ENCODE results near the gene FGF14.

Gene FGF14

DNA sequence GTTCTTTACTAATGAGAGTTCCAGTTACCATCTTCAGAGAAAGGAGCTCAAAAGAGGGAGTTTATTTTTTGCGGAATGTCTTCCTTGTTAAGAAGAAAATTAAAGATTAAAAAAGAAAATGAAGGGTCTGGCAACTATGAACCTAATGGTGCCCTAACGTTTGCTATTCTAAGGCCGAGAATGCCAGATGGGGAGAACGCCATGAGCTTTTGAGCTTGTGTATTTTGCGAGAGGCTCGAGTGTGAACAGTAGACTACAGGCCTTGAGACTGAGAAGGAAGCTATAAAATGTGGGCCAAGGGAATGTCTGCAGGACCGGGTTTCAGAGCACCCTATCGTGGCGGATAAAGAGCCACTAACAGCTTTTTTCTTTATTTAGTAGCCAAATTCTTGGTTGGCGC is 6.7 kb downstream of the FGF14 start:
- peak overlapping the region; percentile 81 for H3K9ac ChIP-seq (ENCODE audit: low read depth, low read length)
- peaks cover 8% of the 10 kb centered on the region for H3K27me3 ChIP-seq (ENCODE audit: control insufficient read depth, insufficient read depth, low read length)
- H3K9me3 ChIP-seq (replicated peaks; ENCODE audit: low read length): no peaks in the 10 kb centered on the region
- no peaks in the 10 kb centered on the region for H3K36me3 ChIP-seq (ENCODE audit: insufficient read depth, low read length)
- H3K4me2 ChIP-seq (ENCODE audit: low read length): peak overlapping the region; percentile 96
- H3K4me3 ChIP-seq (ENCODE audit: low read length): peak overlapping the region; percentile 78
- peaks cover 20% of the 10 kb centered on the region for H3K4me1 ChIP-seq (ENCODE audit: control insufficient read depth, insufficient read depth, low read length)

DNA sequence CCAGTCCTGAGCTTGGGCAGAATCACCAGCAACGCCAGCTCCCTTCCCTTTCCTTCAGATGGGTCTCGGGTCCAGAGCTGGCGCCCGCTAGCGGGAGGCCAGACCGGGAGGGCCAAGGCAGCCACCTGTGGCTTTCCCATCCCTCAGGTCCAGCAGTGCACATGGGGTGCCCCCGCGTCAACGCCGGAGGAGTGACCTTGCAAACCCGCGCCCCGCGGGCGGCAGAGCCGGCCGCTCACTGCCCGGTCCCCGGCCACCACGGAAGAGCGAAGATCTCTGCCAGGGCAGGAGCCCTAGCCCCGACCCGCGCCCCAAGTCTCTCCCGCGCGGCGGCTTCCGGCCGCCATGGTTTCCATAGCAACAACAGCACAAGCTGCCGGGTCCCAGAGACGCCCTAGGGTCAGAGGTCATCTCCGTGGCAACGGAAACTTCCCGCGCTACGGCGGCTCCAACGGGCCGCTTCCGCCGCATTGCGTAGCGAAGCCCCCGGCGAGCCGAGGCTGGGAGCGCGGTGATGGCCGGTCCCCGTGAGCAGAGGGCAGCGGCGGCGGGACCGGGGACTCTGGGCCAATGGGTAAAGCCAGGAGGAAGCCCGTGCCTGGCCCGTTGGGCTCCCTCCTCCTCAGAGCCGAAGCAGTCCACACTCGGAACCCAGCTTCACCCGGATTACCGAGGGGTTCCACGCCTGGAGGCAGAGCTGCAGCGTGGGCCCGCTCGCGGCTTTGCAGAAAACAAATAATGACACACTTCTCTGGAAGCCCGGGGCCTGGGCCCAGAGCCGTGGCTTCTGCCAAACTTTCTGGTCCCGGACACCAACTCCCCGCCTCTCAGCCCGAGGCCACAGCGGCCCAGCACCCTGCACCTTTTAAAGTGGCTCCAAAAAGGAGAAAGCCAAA is 7.4 kb downstream of the FGF14 start:
- H3K4me1 ChIP-seq (ENCODE audit: control insufficient read depth, insufficient read depth, low read length): peaks cover 15% of the 10 kb centered on the region
- H3K9me3 ChIP-seq (replicated peaks; ENCODE audit: low read length): no peaks in the 10 kb centered on the region
- H3K9ac ChIP-seq (ENCODE audit: low read depth, low read length): peak overlapping the region; percentile 81
- H3K27me3 ChIP-seq (ENCODE audit: control insufficient read depth, insufficient read depth, low read length): peaks cover 3% of the 10 kb centered on the region
- peak overlapping the region; percentile 78 for H3K4me3 ChIP-seq (ENCODE audit: low read length)
- no peaks in the 10 kb centered on the region for H3K36me3 ChIP-seq (ENCODE audit: insufficient read depth, low read length)
- peak overlapping the region; percentile 96 for H3K4me2 ChIP-seq (ENCODE audit: low read length)

DNA sequence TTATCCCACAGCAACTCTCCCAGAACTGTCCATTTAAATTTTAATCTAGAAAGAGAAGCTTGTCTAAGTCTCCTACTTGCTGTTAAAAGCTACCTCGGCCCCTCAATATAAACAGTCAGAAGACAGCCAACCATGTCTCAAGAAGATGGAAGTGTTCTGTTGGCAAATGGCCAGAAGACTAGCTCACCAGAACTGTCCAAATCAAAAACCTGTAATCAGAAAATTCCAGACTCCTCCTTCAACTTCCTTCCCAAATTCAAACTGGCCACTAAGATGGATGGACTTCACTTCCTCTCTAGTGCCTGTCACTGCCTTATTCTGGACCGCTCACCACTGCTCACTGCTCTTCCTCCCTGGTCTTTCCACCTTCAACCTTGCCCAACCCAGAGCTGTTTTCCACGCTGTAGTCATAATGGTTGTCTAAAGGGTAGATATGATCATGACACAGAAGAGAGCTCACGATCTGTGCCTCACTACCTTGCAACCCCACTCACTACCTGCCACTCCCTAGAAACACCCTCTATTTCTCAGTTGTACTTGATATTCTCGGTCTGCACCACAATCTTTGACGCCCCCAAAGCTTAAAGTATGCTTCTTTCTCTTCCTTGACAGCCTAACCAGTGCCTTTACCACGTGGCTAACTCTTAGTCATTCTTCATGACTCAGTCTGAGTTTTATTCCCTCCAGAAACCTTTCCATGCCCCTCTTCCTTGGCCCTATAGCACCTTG is 9.2 kb downstream of the FGF14 start:
- Histone ChIP-seq H3K4me3 (ENCODE audit: low read length) (no peak overlapping the region), H3K4me2 (ENCODE audit: low read length) (no peak overlapping the region), H3K27me3 (ENCODE audit: control insufficient read depth, insufficient read depth, low read length) (no peaks in the 10 kb centered on the region), H3K9ac (ENCODE audit: low read depth, low read length) (no peak overlapping the region), H3K4me1 (ENCODE audit: control insufficient read depth, insufficient read depth, low read length) (peaks cover 15% of the 10 kb centered on the region), H3K36me3 (ENCODE audit: insufficient read depth, low read length) (no peaks in the 10 kb centered on the region), H3K9me3 (replicated peaks; ENCODE audit: low read length) (no peaks in the 10 kb centered on the region)

DNA sequence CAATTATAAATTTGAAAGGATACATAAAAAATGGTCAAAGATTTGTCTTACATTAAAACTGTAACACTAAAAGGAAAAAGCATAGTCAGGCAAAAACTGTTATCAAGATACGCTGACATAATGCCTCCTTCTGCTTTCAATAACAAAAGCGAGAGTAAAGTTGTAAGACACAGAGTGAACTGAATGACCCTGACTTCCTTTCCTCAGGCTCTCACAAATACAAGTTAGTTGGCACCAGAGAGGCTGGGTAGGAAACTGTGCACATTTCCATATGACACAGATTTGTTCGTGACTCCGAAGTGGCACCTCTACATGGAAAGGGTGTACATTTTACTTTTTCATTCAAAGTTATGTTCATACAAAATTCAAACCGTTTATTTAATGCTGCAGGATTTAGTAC is 15.4 kb downstream of the FGF14 start:
- H3K4me2 ChIP-seq (ENCODE audit: low read length): no peak overlapping the region
- no peak overlapping the region for H3K4me3 ChIP-seq (ENCODE audit: low read length)
- no peaks in the 10 kb centered on the region for H3K27me3 ChIP-seq (ENCODE audit: control insufficient read depth, insufficient read depth, low read length)
- H3K9me3 ChIP-seq (replicated peaks; ENCODE audit: low read length): no peaks in the 10 kb centered on the region
- no peaks in the 10 kb centered on the region for H3K4me1 ChIP-seq (ENCODE audit: control insufficient read depth, insufficient read depth, low read length)
- no peaks in the 10 kb centered on the region for H3K36me3 ChIP-seq (ENCODE audit: insufficient read depth, low read length)
- H3K9ac ChIP-seq (ENCODE audit: low read depth, low read length): no peak overlapping the region

DNA sequence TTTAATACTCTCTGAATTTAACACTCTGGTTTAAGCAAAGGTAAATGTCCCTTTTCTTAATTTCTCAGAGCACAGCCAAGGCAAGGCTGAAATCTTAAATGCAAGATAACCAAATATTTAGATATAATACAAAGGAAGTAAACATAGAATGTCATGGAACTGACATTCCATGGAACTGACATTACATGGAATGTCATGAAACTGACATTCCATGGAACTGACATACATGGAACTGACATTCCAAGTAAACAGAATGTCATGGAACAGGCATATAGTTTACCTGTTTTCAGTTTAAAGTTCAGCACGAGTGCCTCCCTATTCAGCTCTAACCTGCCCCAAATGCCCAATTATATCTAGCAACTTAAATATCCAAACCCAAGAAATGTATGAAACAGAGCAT is 21.8 kb downstream of the FGF14 start:
- Histone ChIP-seq H3K9me3 (replicated peaks; ENCODE audit: low read length) (no peaks in the 10 kb centered on the region), H3K4me2 (ENCODE audit: low read length) (no peak overlapping the region), H3K4me3 (ENCODE audit: low read length) (no peak overlapping the region), H3K9ac (ENCODE audit: low read depth, low read length) (no peak overlapping the region), H3K4me1 (ENCODE audit: control insufficient read depth, insufficient read depth, low read length) (no peaks in the 10 kb centered on the region), H3K27me3 (ENCODE audit: control insufficient read depth, insufficient read depth, low read length) (no peaks in the 10 kb centered on the region), H3K36me3 (ENCODE audit: insufficient read depth, low read length) (no peaks in the 10 kb centered on the region)

DNA sequence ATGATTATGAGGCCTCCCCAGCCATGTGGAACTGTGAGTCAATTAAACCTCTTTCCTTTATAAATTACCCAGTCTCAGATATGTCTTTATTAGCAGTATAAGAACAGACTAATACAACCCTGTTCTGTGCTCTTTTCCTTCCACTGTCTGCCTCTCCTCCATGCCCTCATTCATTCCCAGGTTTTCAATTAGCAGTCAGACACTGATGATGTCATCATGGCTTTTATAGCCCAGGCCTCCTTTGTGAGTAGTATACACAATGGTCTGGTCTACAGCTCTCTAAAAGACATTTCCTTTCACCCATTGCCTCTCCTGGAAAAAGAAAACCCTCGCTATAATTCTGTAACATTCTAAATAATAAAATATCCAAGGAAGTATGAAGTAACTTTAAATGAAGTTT is 25.5 kb downstream of the FGF14 start:
- Histone ChIP-seq H3K9me3 (replicated peaks; ENCODE audit: low read length) (no peaks in the 10 kb centered on the region), H3K27me3 (ENCODE audit: control insufficient read depth, insufficient read depth, low read length) (no peaks in the 10 kb centered on the region), H3K9ac (ENCODE audit: low read depth, low read length) (no peak overlapping the region), H3K36me3 (ENCODE audit: insufficient read depth, low read length) (no peaks in the 10 kb centered on the region), H3K4me3 (ENCODE audit: low read length) (no peak overlapping the region), H3K4me1 (ENCODE audit: control insufficient read depth, insufficient read depth, low read length) (no peaks in the 10 kb centered on the region), H3K4me2 (ENCODE audit: low read length) (no peak overlapping the region)

DNA sequence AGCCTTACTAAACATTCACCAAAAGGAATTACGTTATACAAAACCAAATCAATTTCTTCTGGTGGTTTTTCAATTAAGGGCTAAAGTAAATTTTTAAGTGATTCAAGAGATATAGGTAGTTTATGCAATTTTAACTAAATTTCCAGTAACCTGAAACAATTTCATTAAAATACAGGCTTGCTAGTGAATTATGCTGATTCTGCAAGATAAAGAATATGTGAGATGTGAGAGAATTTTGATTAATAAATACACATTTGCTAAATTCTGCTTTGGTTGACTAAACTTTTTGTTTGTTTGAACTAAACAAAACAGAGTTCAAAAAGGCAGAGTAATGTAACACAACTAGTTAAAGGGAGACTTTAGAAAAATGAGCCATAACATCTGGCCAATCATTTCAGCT is 27.1 kb downstream of the FGF14 start:
- no peaks in the 10 kb centered on the region for H3K9me3 ChIP-seq (replicated peaks; ENCODE audit: low read length)
- H3K4me2 ChIP-seq (ENCODE audit: low read length): no peak overlapping the region

DNA sequence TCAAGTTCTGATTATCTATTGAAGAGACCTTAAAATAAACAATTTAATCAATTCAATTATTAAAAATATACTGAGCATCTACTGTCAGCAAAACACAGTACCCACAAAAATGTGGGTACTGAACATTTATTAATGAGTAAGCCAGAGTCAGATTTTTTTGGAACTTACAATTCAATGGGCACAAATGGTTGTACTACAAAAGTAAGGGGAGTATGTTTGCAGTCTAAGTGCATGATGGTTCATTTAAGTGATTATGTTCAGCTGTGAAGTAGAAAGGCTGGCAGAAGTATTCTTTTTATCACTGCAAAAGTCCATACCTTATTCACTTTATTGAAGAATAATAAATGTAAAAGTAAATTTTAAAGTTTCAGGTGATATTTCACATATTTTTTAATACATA is 27.6 kb downstream of the FGF14 start:
- H3K4me3 ChIP-seq (ENCODE audit: low read length): no peak overlapping the region

More for the DNA sequence above, 27.1 kb downstream of the FGF14 start:
- Histone ChIP-seq H3K9ac (ENCODE audit: low read depth, low read length) (no peak overlapping the region), H3K36me3 (ENCODE audit: insufficient read depth, low read length) (no peaks in the 10 kb centered on the region), H3K27me3 (ENCODE audit: control insufficient read depth, insufficient read depth, low read length) (no peaks in the 10 kb centered on the region), H3K4me3 (ENCODE audit: low read length) (no peak overlapping the region), H3K4me1 (ENCODE audit: control insufficient read depth, insufficient read depth, low read length) (no peaks in the 10 kb centered on the region)

DNA sequence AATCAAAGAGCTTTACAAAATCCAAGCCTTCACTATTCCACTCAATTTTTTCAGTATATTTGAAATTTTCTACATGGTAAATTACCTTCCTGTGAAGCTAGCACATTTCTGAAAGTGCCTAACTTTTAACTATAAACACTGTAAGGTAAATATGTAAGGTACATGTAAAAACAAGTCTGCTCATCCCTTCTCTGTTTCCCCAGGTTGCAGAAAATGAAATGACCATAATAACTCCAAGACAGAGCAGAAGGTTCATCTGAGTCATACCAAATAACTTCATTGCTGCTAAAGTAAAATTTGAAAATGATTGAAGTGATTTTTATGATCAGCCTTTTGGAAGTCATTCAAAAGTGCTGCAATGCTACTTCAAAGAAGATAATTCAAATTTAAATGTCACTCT is 28.6 kb downstream of the FGF14 start:
- no peak overlapping the region for H3K4me2 ChIP-seq (ENCODE audit: low read length)
- no peaks in the 10 kb centered on the region for H3K36me3 ChIP-seq (ENCODE audit: insufficient read depth, low read length)
- H3K9ac ChIP-seq (ENCODE audit: low read depth, low read length): no peak overlapping the region
- no peak overlapping the region for H3K4me3 ChIP-seq (ENCODE audit: low read length)
- H3K9me3 ChIP-seq (replicated peaks; ENCODE audit: low read length): no peaks in the 10 kb centered on the region
- no peaks in the 10 kb centered on the region for H3K4me1 ChIP-seq (ENCODE audit: control insufficient read depth, insufficient read depth, low read length)
- H3K27me3 ChIP-seq (ENCODE audit: control insufficient read depth, insufficient read depth, low read length): no peaks in the 10 kb centered on the region

More for the DNA sequence above, 27.6 kb downstream of the FGF14 start:
- Histone ChIP-seq H3K36me3 (ENCODE audit: insufficient read depth, low read length) (no peaks in the 10 kb centered on the region), H3K27me3 (ENCODE audit: control insufficient read depth, insufficient read depth, low read length) (no peaks in the 10 kb centered on the region), H3K4me1 (ENCODE audit: control insufficient read depth, insufficient read depth, low read length) (no peaks in the 10 kb centered on the region), H3K9ac (ENCODE audit: low read depth, low read length) (no peak overlapping the region), H3K9me3 (replicated peaks; ENCODE audit: low read length) (no peaks in the 10 kb centered on the region), H3K4me2 (ENCODE audit: low read length) (no peak overlapping the region)

DNA sequence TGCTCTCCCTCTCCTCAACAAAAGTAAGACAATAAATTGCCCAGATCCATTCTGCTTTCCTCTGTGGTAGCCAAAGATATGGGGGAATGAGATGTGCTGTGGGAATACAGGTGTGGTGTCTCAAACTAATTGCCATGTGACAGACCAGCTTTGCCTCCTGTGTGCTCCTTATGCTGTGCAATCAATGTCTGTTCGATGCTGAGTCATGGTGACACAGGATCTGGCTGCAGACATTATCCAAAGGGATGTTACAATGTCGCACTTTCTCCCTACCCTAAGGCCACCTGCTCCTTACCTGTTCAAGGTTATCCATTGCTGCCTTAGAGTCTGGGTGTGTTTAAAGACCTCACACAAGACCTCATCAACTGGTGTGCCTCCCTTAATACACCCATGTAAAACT is 32.5 kb downstream of the FGF14 start:
- Histone ChIP-seq H3K4me2 (ENCODE audit: low read length) (no peak overlapping the region), H3K9ac (ENCODE audit: low read depth, low read length) (no peak overlapping the region), H3K4me1 (ENCODE audit: control insufficient read depth, insufficient read depth, low read length) (no peaks in the 10 kb centered on the region), H3K4me3 (ENCODE audit: low read length) (no peak overlapping the region), H3K36me3 (ENCODE audit: insufficient read depth, low read length) (no peaks in the 10 kb centered on the region), H3K27me3 (ENCODE audit: control insufficient read depth, insufficient read depth, low read length) (no peaks in the 10 kb centered on the region), H3K9me3 (replicated peaks; ENCODE audit: low read length) (no peaks in the 10 kb centered on the region)

DNA sequence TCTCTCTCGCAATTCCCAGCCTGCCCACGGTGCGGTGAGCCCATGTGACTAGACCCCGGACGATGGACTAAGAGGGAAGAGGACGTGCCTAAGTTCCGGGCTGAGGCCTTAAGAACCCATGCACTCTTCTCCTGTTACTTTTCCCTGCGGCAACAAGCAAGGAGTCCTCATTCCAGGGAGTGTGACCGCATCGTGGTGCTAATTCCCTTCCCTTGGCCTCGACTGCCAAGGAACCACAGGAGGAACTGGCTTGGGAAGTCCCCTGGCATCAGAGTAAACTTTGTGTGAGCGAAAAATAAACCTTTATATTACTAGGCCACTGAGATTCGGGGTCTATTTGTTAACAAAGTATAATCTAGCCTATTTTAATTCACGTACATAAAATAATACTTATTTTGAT is 34.0 kb downstream of the FGF14 start:
- Histone ChIP-seq H3K4me2 (ENCODE audit: low read length) (no peak overlapping the region), H3K9me3 (replicated peaks; ENCODE audit: low read length) (no peaks in the 10 kb centered on the region), H3K27me3 (ENCODE audit: control insufficient read depth, insufficient read depth, low read length) (no peaks in the 10 kb centered on the region), H3K4me3 (ENCODE audit: low read length) (no peak overlapping the region), H3K36me3 (ENCODE audit: insufficient read depth, low read length) (no peaks in the 10 kb centered on the region), H3K9ac (ENCODE audit: low read depth, low read length) (no peak overlapping the region), H3K4me1 (ENCODE audit: control insufficient read depth, insufficient read depth, low read length) (no peaks in the 10 kb centered on the region)
